ENCODE data around the gene FKBP15. TPM values are rescaled to one million over a fixed set of nuclear protein-coding genes. Genes with fewer than 3 reads are reported as not detected.
"Not testable (repeated sequence)": the region's sequence is repeated elsewhere in the genome, so short reads cannot be mapped to it uniquely, and the experiment has no call there.

FKBP15 gene
- total and polyA plus RNA-seq, 2 experiments from 2014 or later = 7.9 to 14.9 TPM

- H3K9me2 ChIP-seq (ENCODE audit: insufficient read depth) = no peaks in the 10 kb centered on the region
- no peaks in the 10 kb centered on the region for H3K27me3 ChIP-seq (ENCODE audit: insufficient read depth)
- no peak for ATAC-seq
- H3K79me2 ChIP-seq (replicated peaks; ENCODE audit: insufficient read depth) = no peaks in the 10 kb centered on the region
- no peak overlapping the region for H3K4me2 ChIP-seq
- H3K36me3 ChIP-seq (ENCODE audit: insufficient read depth) = no peaks in the 10 kb centered on the region
- H3K4me3 ChIP-seq = no peak overlapping the region
- TF ChIP-seq, protein P1, sequence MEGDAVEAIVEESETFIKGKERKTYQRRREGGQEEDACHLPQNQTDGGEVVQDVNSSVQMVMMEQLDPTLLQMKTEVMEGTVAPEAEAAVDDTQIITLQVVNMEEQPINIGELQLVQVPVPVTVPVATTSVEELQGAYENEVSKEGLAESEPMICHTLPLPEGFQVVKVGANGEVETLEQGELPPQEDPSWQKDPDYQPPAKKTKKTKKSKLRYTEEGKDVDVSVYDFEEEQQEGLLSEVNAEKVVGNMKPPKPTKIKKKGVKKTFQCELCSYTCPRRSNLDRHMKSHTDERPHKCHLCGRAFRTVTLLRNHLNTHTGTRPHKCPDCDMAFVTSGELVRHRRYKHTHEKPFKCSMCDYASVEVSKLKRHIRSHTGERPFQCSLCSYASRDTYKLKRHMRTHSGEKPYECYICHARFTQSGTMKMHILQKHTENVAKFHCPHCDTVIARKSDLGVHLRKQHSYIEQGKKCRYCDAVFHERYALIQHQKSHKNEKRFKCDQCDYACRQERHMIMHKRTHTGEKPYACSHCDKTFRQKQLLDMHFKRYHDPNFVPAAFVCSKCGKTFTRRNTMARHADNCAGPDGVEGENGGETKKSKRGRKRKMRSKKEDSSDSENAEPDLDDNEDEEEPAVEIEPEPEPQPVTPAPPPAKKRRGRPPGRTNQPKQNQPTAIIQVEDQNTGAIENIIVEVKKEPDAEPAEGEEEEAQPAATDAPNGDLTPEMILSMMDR (conservative IDR thresholded peaks at IDR 0.05; ENCODE audit: low read depth in 2 of 2) = no peak
- TF ChIP-seq ZNF114 (CRISPR knock-in tag; IDR thresholded peaks at IDR 0.05) (no peak), REST (IDR thresholded peaks at IDR 0.05; ENCODE audit: unreplicated experiment) (no peak), JUNB (IDR thresholded peaks at IDR 0.05; ENCODE audit: unreplicated experiment) (no peak)
- H3K27ac ChIP-seq (ENCODE audit: low read depth) = no peak overlapping the region
- H4K20me1 ChIP-seq (replicated peaks; ENCODE audit: insufficient read depth) = peaks cover 4% of the 10 kb centered on the region
- H3F3A ChIP-seq (replicated peaks; ENCODE audit: low read depth) = no peaks in the 10 kb centered on the region
- H3K36me3 Mint-ChIP-seq (ENCODE audit: low read depth) = no peaks in the 10 kb centered on the region
- no peak overlapping the region for H2AFZ ChIP-seq
- no peaks in the 10 kb centered on the region for H3K9me3 Mint-ChIP-seq
- no peaks in the 10 kb centered on the region for H3K4me1 Mint-ChIP-seq
- DNase-seq (ENCODE audit: low spot score) = no peak
- peaks cover 2% of the 10 kb centered on the region for H3K27me3 Mint-ChIP-seq (ENCODE audit: insufficient read depth, low read depth, poor library complexity)
- no peaks in the 10 kb centered on the region for H3K4me1 ChIP-seq (ENCODE audit: insufficient read depth)
- no peak overlapping the region for H3K4me3 Mint-ChIP-seq
- no peak overlapping the region for H3K27ac Mint-ChIP-seq
These were observed 15.9 kb upstream of the FKBP15 start for GRCh38 chr9:113237026-113237425.

DNA sequence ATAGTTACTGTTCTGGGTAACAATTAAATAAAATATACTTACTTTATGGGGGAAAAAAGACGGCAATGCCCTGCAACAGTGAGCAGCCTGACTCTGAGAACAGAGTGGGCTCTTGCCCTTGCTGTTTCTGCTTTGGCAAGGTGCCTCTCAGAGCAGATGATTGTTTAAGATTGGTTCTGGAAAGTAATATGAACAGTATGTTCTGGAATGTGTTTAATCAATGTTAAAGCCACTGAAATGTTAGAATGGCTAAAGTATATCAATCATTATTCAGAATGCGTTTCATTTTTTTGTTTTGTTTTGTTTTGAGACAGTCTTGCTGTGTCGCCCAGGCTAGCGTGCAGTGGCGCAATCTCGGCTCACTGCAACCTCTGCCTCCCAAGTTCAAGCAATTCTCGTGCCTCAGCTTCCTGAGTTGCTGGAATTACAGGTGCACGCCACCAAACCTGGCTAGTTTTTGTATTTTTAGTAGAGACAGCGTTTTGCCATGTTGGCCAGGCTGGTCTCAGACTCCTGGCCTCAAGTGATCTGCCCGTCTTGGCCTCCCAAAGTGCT lies 14.7 kb upstream of the FKBP15 start:
- not testable (repeated sequence) for H3K9me3 Mint-ChIP-seq; H3K9me2 ChIP-seq (ENCODE audit: insufficient read depth); H3K27ac ChIP-seq (ENCODE audit: low read depth); H3K4me3 Mint-ChIP-seq; DNase-seq (ENCODE audit: low spot score); H3K27me3 Mint-ChIP-seq (ENCODE audit: insufficient read depth, low read depth, poor library complexity); H3K79me2 ChIP-seq (replicated peaks; ENCODE audit: insufficient read depth); H3K4me1 ChIP-seq (ENCODE audit: insufficient read depth); H4K20me1 ChIP-seq (replicated peaks; ENCODE audit: insufficient read depth); H3K4me1 Mint-ChIP-seq; H3K27me3 ChIP-seq (ENCODE audit: insufficient read depth); H3K27ac Mint-ChIP-seq; H3K36me3 ChIP-seq (ENCODE audit: insufficient read depth); ATAC-seq; H2AFZ ChIP-seq; H3K4me2 ChIP-seq; H3K4me3 ChIP-seq; H3K36me3 Mint-ChIP-seq (ENCODE audit: low read depth); H3F3A ChIP-seq (replicated peaks; ENCODE audit: low read depth)

DNA sequence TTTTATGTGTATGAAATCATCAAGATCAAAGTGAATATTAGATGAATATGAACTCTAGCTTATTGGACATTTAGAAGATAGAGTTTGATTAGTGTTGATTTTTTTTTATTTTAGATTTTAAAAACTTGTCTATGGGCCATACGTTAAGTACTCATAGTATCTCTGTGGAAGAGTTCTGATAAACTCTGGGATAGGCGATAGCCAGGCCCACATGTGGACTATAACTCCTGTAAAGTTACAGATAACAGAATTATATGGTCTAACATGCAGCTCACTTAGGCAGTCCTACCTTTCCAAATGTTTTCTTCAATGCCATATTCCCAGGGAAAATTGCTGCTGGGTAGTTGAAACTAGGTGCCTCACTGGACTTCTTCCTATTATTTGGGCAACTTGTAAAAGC lies 10.6 kb upstream of the FKBP15 start:
- Mint-ChIP-seq H3K4me3 (no peak overlapping the region), H3K4me1 (no peaks in the 10 kb centered on the region), H3K27ac (no peak overlapping the region), H3K36me3 (ENCODE audit: low read depth) (no peaks in the 10 kb centered on the region), H3K27me3 (ENCODE audit: insufficient read depth, low read depth, poor library complexity) (peaks cover 2% of the 10 kb centered on the region), H3K9me3 (no peaks in the 10 kb centered on the region)
- Histone ChIP-seq H3K36me3 (ENCODE audit: insufficient read depth) (no peaks in the 10 kb centered on the region), H3F3A (replicated peaks; ENCODE audit: low read depth) (no peaks in the 10 kb centered on the region), H3K4me2 (no peak overlapping the region), H3K27me3 (ENCODE audit: insufficient read depth) (no peaks in the 10 kb centered on the region), H2AFZ (no peak overlapping the region), H3K4me3 (no peak overlapping the region), H3K9me2 (ENCODE audit: insufficient read depth) (no peaks in the 10 kb centered on the region), H4K20me1 (replicated peaks; ENCODE audit: insufficient read depth) (peaks cover 6% of the 10 kb centered on the region), H3K79me2 (replicated peaks; ENCODE audit: insufficient read depth) (peaks cover 9% of the 10 kb centered on the region), H3K4me1 (ENCODE audit: insufficient read depth) (no peaks in the 10 kb centered on the region), H3K27ac (ENCODE audit: low read depth) (no peak overlapping the region)
- no peak for DNase-seq (ENCODE audit: low spot score)
- no peak for ATAC-seq
- TF ChIP-seq JUNB (IDR thresholded peaks at IDR 0.05; ENCODE audit: unreplicated experiment) = no peak
- TF ChIP-seq, protein P2, sequence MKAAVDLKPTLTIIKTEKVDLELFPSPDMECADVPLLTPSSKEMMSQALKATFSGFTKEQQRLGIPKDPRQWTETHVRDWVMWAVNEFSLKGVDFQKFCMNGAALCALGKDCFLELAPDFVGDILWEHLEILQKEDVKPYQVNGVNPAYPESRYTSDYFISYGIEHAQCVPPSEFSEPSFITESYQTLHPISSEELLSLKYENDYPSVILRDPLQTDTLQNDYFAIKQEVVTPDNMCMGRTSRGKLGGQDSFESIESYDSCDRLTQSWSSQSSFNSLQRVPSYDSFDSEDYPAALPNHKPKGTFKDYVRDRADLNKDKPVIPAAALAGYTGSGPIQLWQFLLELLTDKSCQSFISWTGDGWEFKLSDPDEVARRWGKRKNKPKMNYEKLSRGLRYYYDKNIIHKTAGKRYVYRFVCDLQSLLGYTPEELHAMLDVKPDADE (IDR thresholded peaks at IDR 0.05) = no peak
- TF ChIP-seq STAT1 (IDR thresholded peaks at IDR 0.05; ENCODE audit: unreplicated experiment) = no peak
- TF ChIP-seq EZH2 (IDR thresholded peaks at IDR 0.05; ENCODE audit: low read depth, unreplicated experiment) = no peak
- no peak for TF ChIP-seq ZNF331 (CRISPR knock-in tag; IDR thresholded peaks at IDR 0.05; ENCODE audit: low read depth)
- no peak for TF ChIP-seq POLR2AphosphoS5 (IDR thresholded peaks at IDR 0.05; ENCODE audit: low read depth)

All from GM23338 (cell line).